KG1 (cell line): ENCODE results near the gene MYOC.
A peak's percentile ranks its signal among the peaks of the same experiment; 100 is the strongest.
"Not testable (repeated sequence)": the region's sequence is repeated elsewhere in the genome, so short reads cannot be mapped to it uniquely, and the experiment has no call there.

Source experiments
- DNase-seq: peaks from one replicate; lab custom pipeline; 2025; lab: John Stamatoyannopoulos, UW

Gene MYOC

GRCh38 chr1:171646249-171646560 is 6.3 kb downstream of the MYOC start:
- DNase-seq = no peak

DNA sequence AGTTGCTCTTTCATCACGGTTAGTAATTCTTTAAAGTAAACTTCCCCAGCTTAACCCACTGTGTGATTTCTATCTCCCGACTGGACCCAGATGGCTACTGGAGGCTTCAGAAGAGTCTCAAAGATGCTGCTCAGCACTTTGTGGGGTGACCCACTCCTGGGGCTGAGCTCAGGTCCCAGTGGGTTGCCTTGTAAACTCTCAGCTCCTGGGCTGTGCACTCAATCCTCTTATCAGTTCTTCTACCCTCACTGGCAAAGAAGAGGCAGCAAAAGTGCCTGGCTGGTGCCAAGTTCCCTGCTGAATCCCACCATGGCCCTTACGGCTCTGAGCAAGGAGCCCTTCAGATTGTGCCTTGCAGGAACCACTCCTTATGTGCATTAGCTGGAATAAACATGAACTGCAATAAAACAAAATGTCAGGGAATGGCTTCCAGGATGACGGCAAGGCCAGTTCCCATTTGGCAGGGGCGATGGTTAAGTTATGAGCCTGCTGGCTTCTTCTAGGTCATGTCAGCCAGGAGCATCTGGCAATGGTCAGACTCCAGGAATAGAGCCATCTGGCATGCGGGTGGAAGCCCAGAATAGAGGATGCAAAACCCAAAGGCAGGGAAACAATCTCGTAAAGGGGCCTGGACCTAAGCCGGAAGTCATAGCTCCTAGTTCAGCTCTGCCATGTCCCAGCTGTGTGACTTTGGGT is 6.8 kb downstream of the MYOC start:
- DNase-seq = no peak

DNA sequence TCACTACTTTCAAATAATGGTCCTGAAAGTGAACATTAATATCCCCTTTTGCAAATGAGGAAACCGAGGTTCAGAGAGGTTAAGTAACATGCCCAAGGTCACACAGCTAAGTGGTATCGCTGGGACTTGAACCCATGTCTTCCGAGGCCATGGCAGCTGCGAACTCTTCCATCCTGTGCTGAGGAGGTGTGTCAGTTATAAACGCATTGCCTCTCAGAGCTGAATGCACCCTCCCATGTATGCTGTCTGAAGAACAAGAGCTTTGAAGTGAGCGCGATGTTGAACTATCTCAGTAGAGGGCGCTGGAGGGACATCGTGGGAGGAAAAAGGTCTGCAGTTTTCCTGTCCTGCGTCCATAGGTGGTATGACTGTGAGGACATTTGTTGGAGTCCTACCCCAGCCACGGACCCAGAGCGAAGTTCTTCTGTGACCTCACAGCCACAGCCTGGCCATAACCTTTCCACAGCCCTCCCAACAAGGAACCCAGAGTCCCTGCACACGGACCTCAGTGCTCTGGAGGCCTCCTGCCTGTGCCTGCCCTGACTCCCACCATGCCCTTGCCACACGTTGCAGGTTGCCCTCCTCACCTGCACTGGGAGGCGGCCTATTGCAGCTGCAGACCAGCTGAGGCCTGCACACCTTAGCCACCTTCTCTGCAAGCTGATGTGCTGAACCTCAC is 7.5 kb downstream of the MYOC start:
- peak; percentile 55 for DNase-seq

GRCh38 chr1:171643156-171643555 is 9.3 kb downstream of the MYOC start:
- no peak for DNase-seq

DNA sequence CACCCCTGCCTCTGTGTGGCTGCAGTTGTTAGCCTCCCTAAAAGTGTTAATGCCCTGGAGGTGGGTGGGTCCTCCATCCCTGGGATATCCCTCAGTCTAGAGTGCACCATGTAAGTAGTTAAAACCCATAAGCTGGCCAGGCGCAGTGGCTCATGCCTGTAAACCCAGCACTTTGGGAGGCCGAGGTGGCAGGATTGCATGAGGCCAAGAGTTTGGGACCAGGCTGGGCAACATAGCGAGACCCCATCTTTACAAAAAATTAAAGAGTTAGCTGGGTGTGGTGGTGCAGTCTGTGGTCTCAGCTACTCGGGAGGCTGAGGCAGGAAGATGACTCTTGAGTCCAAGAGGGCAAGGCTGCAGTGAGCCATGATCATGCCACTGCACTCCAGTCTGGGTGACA is 10.3 kb downstream of the MYOC start:
- DNase-seq = no peak

GRCh38 chr1:171641076-171641864 is 11.2 kb downstream of the MYOC start:
- DNase-seq = no peak

DNA sequence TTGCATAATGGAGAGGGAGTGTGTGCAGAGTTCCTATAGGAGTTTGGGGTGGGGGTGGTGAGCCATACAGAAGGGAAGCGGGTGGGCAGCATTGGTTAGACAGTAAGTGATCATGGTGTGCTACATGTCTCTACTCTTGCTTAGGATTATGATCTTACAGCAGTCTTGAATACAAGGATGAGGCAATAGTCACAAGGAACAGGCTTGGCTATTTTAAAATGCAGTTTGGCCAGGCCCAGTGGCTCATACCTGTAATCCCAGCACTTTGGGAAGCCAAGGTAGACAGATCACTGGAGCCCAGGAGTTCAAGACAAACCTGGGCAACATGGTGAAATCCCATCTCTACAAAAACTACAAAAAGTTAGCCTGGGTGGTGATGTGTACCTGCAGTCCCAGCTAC is 12.3 kb downstream of the MYOC start:
- no peak for DNase-seq

GRCh38 chr1:171637928-171638576 is 14.4 kb downstream of the MYOC start:
- no peak for DNase-seq

DNA sequence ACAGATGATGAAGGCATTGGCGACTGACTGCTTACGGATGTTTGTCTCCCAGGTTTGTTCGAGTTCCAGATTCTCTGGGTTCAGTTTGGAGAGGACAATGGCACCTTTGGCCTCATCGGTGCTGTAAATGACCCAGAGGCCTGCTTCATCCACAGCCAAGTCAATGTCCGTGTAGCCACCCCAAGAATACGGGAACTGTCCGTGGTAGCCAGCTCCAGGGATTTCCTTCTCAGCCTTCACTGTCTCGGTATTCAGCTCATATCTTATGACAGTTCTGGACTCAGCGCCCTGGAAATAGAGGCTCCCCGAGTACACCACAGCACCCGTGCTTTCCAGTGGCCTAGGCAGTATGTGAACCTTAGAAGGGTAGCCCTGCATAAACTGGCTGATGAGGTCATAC is 16.3 kb downstream of the MYOC start:
- no peak for DNase-seq

DNA sequence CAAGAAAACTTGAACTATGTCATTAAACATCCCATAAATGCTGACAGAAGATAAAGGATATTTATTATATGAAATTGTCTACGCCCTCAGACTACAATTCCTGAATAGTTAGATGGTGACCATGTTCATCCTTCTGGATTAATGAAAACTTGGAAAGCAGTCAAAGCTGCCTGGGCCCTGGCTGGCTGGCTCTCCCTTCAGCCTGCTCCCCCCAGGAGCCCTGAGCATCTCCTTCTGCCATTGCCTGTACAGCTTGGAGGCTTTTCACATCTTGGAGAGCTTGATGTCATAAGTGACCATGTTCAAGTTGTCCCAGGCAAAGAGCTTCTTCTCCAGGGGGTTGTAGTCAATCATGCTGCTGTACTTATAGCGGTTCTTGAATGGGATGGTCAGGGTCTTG is 16.8 kb downstream of the MYOC start:
- no peak for DNase-seq

GRCh38 chr1:171628225-171628624 is 24.3 kb downstream of the MYOC start:
- DNase-seq = no peak

GRCh38 chr1:171627020-171627419 is 25.5 kb downstream of the MYOC start:
- DNase-seq = no peak

GRCh38 chr1:171625225-171625624 is 27.3 kb downstream of the MYOC start:
- DNase-seq = no peak

- DNase-seq = no peak
These were observed 28.7 kb downstream of the MYOC start for GRCh38 chr1:171623651-171624331.

DNA sequence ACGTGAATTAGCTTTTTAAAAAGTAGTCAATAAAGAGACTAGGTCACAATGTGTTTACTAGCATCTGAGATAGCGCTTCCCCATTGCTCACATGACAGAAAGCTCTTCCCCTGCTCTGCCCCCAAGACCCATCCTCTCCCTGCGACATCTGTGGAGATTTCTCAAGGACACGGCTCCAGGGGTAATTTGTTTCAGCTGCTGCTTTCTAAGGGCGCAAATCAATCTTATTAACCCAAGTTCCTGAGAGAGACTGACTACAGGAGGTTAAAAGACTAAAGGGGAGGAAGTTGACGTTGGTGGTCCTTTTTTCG is 30.4 kb downstream of the MYOC start, which contains the start of gene MYOCOS:
MYOCOS (plus strand) TSS at position 92 of the 311 bp plus-strand sequence. CDS start 1,641 bp downstream, outside the sequence.
- no peak for DNase-seq

- DNase-seq = no peak
These were observed 35.9 kb downstream of the MYOC start for GRCh38 chr1:171616586-171616985.

- DNase-seq = not testable (repeated sequence)
These were observed 37.2 kb downstream of the MYOC start for GRCh38 chr1:171615122-171615906.

DNA sequence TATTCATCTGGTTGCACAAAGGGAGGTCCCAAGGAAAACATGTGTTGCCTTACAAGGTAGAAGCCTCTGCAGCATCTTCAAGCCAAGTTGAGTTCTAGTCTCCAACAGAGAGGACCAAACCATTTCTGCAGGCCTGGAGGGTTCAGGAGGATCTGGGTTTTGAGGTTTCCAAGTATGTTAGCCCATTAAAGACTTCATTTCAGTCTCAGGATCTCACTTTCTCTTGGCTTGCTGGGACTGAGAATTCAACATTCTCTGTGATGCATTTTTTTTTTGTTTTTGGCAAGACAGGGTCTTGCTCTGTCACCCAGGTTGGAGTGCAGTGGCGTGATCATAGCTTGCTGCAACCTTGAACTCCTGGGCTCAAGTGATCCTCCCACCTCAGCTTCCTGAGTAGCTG is 39.2 kb downstream of the MYOC start:
- DNase-seq = no peak

- no peak for DNase-seq
These were observed 41.2 kb downstream of the MYOC start for GRCh38 chr1:171611306-171611705.

DNA sequence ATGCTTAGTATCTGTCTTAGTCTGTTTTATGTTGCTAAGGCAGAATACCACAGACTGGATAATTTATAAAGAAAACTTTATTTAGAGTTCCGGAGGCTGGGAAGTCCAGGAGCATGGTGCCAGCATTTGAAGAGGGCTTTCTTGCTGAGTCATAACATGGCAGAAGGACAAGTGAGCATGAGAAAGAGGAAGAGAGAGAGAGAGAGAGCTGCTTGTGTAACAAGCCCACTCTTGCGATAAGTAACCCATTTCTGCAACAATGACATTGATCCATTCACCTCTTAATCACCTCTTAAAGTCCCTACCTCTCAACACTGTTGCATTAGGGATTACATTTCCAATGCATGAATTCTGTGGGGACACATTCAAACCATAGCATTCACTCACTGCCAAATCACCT is 42.1 kb downstream of the MYOC start:
- no peak for DNase-seq

GRCh38 chr1:171606402-171606941 is 46.0 kb downstream of the MYOC start:
- DNase-seq = no peak
